GM21528 (cell line): Measurements from ENCODE around the gene WNT5B.

Experiments
- ATAC-seq: cut with Tn5 transposase; IDR thresholded peaks from one replicate; pipeline ENCODE4 v1.9.1; 2021; ENCODE audit warnings: mild to moderate bottlenecking, moderate library complexity; ENCODE audit not compliant: unreplicated experiment, low FRiP score

Gene WNT5B

GRCh38 chr12:1628666-1629337 lies at the start of gene WNT5B:
TSS of gene WNT5B (plus strand) at chr12:1629231. CDS start at chr12:1631355, 2,124 bp downstream.
- no peak for ATAC-seq

GRCh38 chr12:1579651-1580435 lies 49.2 kb upstream of the WNT5B start:
- ATAC-seq = no peak

- no peak for ATAC-seq
Measured at GRCh38 chr12:1580526-1580925, 48.5 kb upstream of the WNT5B start.

- no peak for ATAC-seq
Measured at GRCh38 chr12:1581973-1582708, 46.9 kb upstream of the WNT5B start.

GRCh38 chr12:1582709-1583050 lies 46.4 kb upstream of the WNT5B start:
- no peak for ATAC-seq

- peak; percentile 57 for ATAC-seq
Measured at GRCh38 chr12:1583421-1584078, 45.5 kb upstream of the WNT5B start.

GRCh38 chr12:1584326-1584725 lies 44.7 kb upstream of the WNT5B start:
- ATAC-seq = no peak

- ATAC-seq = no peak
Measured at GRCh38 chr12:1587927-1588574, 41.0 kb upstream of the WNT5B start.

- no peak for ATAC-seq
Measured at GRCh38 chr12:1588575-1588947, 40.5 kb upstream of the WNT5B start.

- ATAC-seq = no peak
Measured at GRCh38 chr12:1590221-1590979, 38.6 kb upstream of the WNT5B start.

- no peak for ATAC-seq
Measured at GRCh38 chr12:1591034-1591433, 38.0 kb upstream of the WNT5B start.

- ATAC-seq = no peak
Measured at GRCh38 chr12:1591543-1591942, 37.5 kb upstream of the WNT5B start.

GRCh38 chr12:1592444-1593173 lies 36.4 kb upstream of the WNT5B start:
- no peak for ATAC-seq

- peak; percentile 36 for ATAC-seq
Measured at GRCh38 chr12:1593174-1594005, 35.6 kb upstream of the WNT5B start.

GRCh38 chr12:1594006-1594260 lies 35.1 kb upstream of the WNT5B start:
- ATAC-seq = peak; percentile 51

GRCh38 chr12:1594261-1595025 lies 34.6 kb upstream of the WNT5B start, which contains the start of gene FBXL14:
TSS of gene FBXL14 (minus strand) at chr12:1594581. CDS start at chr12:1594066, 515 bp downstream.
- peak; percentile 61 for ATAC-seq

GRCh38 chr12:1595026-1595561 lies 33.9 kb upstream of the WNT5B start:
- no peak for ATAC-seq
